HepG2 (cell line): Measurements from ENCODE around the gene OPN3.

Experiments used
- ATF3 ChIP-seq: sonication (generic); formaldehyde crosslinking; IDR thresholded peaks from 2 replicates; pipeline ENCODE4 v1.4.0; 2020; ENCODE audit warnings: missing genetic modification reagents
- NFIC ChIP-seq: IDR thresholded peaks from 2 replicates; pipeline ENCODE4 v1.6.1; 2012; ENCODE audit warnings: mild to moderate bottlenecking, low read length, inconsistent platforms
- POLR2A ChIP-seq, 2 experiments: IDR thresholded peaks; 2 replicates each; pipeline ENCODE4 v1.6.1; 2011; ENCODE audit warnings: low read depth in 2 of 2, low read length in 2 of 2, mild to moderate bottlenecking in 1 of 2, moderate library complexity in 1 of 2; ENCODE audit not compliant: insufficient read depth in 1 of 2
- SUZ12 ChIP-seq: fragments of 150-350 bp; IDR thresholded peaks from 2 replicates; pipeline ENCODE4 v1.6.1; 2014; ENCODE audit warnings: low read depth, low read length
- TAF1 ChIP-seq: sonication (generic); formaldehyde crosslinking; IDR thresholded peaks from 2 replicates; pipeline ENCODE4 v1.4.0; 2020; ENCODE audit warnings: missing genetic modification reagents

- TF ChIP-seq ATF3 (CRISPR knock-in tag), result no peak
- TF ChIP-seq TAF1 (CRISPR knock-in tag), result no peak
- TF ChIP-seq POLR2A (IDR thresholded peaks at IDR 0.05; ENCODE audit: insufficient read depth in 1 of 2, low read depth in 2 of 2, low read length in 2 of 2), result no peak
- TF ChIP-seq NFIC, result no peak
- TF ChIP-seq SUZ12, result no peak
Measured at GRCh38 chr1:241590719-241591118, 49.5 kb downstream of the OPN3 start.
